Measurements from ENCODE around the gene ZNF83. TPM values are rescaled to one million over a fixed set of nuclear protein-coding genes. Genes with fewer than 3 reads are reported as not detected.

Gene ZNF83
- total RNA-seq, 1 donor from 2014 or later = 58.1 TPM

DNA sequence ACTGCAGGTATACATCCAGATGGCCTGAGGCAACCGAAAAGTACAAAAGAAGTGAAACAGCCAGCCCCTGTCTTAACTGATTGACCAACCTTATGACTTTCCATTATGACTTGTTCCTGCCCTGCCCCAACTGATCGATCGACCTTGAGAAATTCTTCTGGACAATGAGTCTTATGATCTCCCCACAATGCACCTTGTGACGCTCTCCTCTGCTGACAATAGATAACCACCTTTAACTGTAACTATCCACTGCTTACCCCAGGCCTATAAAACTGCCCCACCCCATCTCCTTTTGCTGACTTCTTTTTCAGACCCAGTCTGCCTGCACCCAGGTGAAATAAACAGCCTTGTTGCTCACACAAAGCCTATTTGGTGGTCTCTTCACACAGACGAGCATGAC lies 11.2 kb downstream of the ZNF83 start:
- Mint-ChIP-seq H3K4me3 (ENCODE audit: unreplicated experiment) (no peak overlapping the region), H3K36me3 (ENCODE audit: unreplicated experiment) (peaks cover 39% of the 10 kb centered on the region), H3K27ac (ENCODE audit: unreplicated experiment) (no peak overlapping the region), H3K27me3 (ENCODE audit: unreplicated experiment) (no peaks in the 10 kb centered on the region), H3K4me1 (ENCODE audit: unreplicated experiment) (no peaks in the 10 kb centered on the region), H3K9me3 (ENCODE audit: unreplicated experiment) (no peaks in the 10 kb centered on the region)
- no peak for DNase-seq (ENCODE audit: extremely low spot score, unreplicated experiment)
- TF ChIP-seq, protein P1, sequence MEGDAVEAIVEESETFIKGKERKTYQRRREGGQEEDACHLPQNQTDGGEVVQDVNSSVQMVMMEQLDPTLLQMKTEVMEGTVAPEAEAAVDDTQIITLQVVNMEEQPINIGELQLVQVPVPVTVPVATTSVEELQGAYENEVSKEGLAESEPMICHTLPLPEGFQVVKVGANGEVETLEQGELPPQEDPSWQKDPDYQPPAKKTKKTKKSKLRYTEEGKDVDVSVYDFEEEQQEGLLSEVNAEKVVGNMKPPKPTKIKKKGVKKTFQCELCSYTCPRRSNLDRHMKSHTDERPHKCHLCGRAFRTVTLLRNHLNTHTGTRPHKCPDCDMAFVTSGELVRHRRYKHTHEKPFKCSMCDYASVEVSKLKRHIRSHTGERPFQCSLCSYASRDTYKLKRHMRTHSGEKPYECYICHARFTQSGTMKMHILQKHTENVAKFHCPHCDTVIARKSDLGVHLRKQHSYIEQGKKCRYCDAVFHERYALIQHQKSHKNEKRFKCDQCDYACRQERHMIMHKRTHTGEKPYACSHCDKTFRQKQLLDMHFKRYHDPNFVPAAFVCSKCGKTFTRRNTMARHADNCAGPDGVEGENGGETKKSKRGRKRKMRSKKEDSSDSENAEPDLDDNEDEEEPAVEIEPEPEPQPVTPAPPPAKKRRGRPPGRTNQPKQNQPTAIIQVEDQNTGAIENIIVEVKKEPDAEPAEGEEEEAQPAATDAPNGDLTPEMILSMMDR (IDR thresholded peaks at IDR 0.05) = no peak

DNA sequence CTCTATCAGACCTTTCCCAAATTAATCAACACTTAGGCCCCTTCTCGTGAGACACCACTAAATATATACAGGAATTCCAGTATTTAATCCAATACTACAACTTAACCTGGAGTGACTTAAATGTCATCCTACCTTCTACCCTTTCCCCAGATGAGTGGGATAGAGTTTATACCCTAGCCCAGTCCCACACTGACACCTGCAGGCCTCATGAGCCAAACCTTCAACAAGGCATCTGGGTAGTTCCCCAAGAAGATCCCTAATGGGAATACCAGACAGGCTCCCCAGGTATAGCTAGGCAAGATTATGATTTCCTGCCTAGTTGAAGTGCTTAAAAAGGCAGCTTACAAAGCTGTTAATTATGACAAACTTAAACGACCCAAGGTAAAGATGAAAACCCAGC lies 15.9 kb downstream of the ZNF83 start:
- Mint-ChIP-seq H3K9me3 (ENCODE audit: unreplicated experiment) (peaks cover 5% of the 10 kb centered on the region), H3K36me3 (ENCODE audit: unreplicated experiment) (peaks cover 43% of the 10 kb centered on the region), H3K27me3 (ENCODE audit: unreplicated experiment) (no peaks in the 10 kb centered on the region), H3K4me3 (ENCODE audit: unreplicated experiment) (no peak overlapping the region), H3K4me1 (ENCODE audit: unreplicated experiment) (no peaks in the 10 kb centered on the region), H3K27ac (ENCODE audit: unreplicated experiment) (no peak overlapping the region)
- no peak for DNase-seq (ENCODE audit: extremely low spot score, unreplicated experiment)
- TF ChIP-seq, protein P1 (IDR thresholded peaks at IDR 0.05) = no peak

DNA sequence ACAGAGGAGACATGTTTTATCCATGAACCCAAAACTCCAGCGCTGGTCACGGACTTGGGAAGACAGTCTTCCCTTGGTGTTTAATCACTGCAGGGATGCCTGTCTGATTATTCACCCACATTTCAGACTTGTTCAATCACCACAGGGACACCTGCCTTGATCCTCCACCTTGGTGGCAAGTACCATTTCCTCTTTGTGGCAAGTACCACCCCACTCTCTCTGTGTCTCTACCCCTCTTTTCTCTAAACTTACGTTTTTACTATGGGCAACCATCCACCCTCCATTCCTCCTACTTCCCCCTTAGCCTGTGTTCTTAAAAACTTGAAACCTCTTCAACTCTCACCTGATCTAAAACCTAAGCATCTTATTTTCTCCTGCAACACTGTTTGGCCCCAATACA lies 16.8 kb downstream of the ZNF83 start:
- TF ChIP-seq, protein P1 (IDR thresholded peaks at IDR 0.05) = no peak
- Mint-ChIP-seq H3K9me3 (ENCODE audit: unreplicated experiment) (peaks cover 10% of the 10 kb centered on the region), H3K4me1 (ENCODE audit: unreplicated experiment) (no peaks in the 10 kb centered on the region), H3K36me3 (ENCODE audit: unreplicated experiment) (peaks cover 52% of the 10 kb centered on the region), H3K27me3 (ENCODE audit: unreplicated experiment) (no peaks in the 10 kb centered on the region), H3K27ac (ENCODE audit: unreplicated experiment) (no peak overlapping the region), H3K4me3 (ENCODE audit: unreplicated experiment) (no peak overlapping the region)
- DNase-seq (ENCODE audit: extremely low spot score, unreplicated experiment) = no peak

DNA sequence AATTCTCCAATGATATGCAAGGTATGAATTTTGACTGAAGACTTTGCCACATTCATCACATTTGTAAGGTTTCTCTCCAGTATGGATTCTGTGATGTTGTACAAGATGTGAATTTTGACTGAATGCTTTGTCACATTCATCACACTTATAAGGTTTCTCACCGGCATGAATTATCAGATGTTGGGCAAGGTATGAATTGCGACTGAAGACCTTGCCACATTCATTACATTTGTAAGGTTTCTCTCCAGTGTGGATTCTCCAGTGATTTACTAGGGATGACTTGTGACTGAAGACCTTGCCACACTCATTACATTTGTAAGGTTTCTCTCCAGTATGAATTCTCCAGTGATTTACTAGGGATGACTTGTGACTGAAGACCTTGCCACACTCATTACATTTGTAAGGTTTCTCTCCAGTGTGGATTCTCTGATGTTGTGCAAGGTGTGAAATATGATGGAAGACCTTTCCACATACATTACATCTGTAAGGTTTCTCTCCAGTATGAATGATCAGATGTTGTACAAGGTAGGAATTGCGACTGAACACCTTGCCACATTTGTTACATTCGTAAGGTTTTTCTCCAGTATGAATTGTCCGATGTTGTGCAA lies 24.8 kb downstream of the ZNF83 start:
- Mint-ChIP-seq H3K4me1 (ENCODE audit: unreplicated experiment) (no peaks in the 10 kb centered on the region), H3K27me3 (ENCODE audit: unreplicated experiment) (no peaks in the 10 kb centered on the region), H3K36me3 (ENCODE audit: unreplicated experiment) (peaks cover 72% of the 10 kb centered on the region), H3K27ac (ENCODE audit: unreplicated experiment) (no peak overlapping the region), H3K4me3 (ENCODE audit: unreplicated experiment) (no peak overlapping the region), H3K9me3 (ENCODE audit: unreplicated experiment) (peaks cover 30% of the 10 kb centered on the region)
- TF ChIP-seq, protein P1 (IDR thresholded peaks at IDR 0.05) = no peak
- DNase-seq (ENCODE audit: extremely low spot score, unreplicated experiment) = no peak

DNA sequence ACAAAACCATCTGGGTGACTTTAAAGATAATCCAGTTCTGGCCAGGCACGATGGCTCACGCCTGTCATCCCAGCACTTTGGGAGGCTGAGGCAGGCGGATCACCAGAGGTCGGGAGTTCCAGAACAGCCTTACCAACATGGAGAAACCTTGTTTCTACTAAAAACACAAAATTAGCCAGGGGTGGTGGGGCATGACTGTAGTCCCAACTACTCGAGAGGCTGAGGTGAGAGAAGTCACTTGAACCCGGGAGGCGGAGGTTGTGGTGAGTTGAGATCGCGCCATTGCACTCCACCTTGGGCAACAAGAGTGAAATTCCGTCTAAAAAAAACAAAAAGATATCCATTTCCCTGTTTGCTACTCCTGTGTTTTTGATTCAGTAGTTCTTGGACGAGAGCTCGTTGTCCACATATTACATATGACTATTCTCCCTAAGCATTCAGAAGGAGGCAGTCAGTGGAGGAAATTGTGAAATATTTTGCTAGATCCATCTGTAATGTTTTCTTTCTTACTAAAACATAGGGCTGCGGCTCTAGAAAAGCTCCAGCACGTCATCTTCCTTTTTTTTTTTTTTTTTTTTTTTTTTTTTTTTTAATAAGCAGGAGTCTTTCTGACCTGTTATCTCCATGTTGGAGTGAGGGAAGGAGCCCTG lies 34.5 kb downstream of the ZNF83 start:
- H3K36me3 Mint-ChIP-seq (ENCODE audit: unreplicated experiment) = peaks cover 18% of the 10 kb centered on the region
- H3K27ac Mint-ChIP-seq (ENCODE audit: unreplicated experiment) = no peak overlapping the region
- H3K9me3 Mint-ChIP-seq (ENCODE audit: unreplicated experiment) = peaks cover 13% of the 10 kb centered on the region
- TF ChIP-seq, protein P1 (IDR thresholded peaks at IDR 0.05) = no peak
- H3K4me3 Mint-ChIP-seq (ENCODE audit: unreplicated experiment) = no peak overlapping the region
- H3K27me3 Mint-ChIP-seq (ENCODE audit: unreplicated experiment) = no peaks in the 10 kb centered on the region
- DNase-seq (ENCODE audit: extremely low spot score, unreplicated experiment) = no peak
- peaks cover 19% of the 10 kb centered on the region for H3K4me1 Mint-ChIP-seq (ENCODE audit: unreplicated experiment)

All from osteocyte (in vitro differentiated cells).